ENCODE measurements around the gene COL12A1. TPM values are rescaled to one million over a fixed set of nuclear protein-coding genes. Genes with fewer than 3 reads are reported as not detected.

COL12A1 gene
- total RNA-seq, 4 donors from 2014 or later: 136 to 423 (median 275) TPM

DNA sequence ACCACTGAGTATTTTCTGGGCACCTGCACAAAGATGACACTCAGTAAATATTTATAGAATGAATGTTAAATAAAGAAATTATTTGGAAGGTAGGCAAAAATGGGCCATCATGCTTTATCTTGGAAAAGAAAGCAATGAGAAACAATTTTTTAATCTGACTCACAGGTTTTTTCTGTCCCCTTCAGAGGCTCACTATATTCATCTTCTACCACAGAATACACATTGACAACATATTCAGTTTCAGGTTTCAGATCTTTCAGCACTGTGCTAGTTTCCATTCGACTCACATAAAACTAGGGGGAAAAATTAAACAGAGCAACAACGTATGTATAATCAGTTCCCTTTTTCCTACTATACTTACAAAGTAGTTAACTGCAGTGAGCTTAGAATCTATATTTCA, 58.3 kb downstream of the COL12A1 start:
- H3K4me3 ChIP-seq: no peak overlapping the region
- no peak for DNase-seq
- intact Hi-C loops (cut with DNase I; ENCODE audit: low total_unique reads): no loop called here
- H3K4me1 ChIP-seq: no peaks in the 10 kb centered on the region
- H3K27me3 ChIP-seq: no peaks in the 10 kb centered on the region
- H3K27ac ChIP-seq: no peak overlapping the region
- H3K36me3 ChIP-seq: no peaks in the 10 kb centered on the region
- no peaks in the 10 kb centered on the region for H3K9me3 ChIP-seq
- TF ChIP-seq CTCF (IDR thresholded peaks at IDR 0.05): no peak
- TF ChIP-seq POLR2A (IDR thresholded peaks at IDR 0.05): no peak

- no peaks in the 10 kb centered on the region for H3K27me3 ChIP-seq
- H3K36me3 ChIP-seq: no peaks in the 10 kb centered on the region
- intact Hi-C loops (cut with DNase I; ENCODE audit: low total_unique reads): no loop called here
Measured at GRCh38 chr6:75145976-75146375, 59.9 kb downstream of the COL12A1 start.

DNA sequence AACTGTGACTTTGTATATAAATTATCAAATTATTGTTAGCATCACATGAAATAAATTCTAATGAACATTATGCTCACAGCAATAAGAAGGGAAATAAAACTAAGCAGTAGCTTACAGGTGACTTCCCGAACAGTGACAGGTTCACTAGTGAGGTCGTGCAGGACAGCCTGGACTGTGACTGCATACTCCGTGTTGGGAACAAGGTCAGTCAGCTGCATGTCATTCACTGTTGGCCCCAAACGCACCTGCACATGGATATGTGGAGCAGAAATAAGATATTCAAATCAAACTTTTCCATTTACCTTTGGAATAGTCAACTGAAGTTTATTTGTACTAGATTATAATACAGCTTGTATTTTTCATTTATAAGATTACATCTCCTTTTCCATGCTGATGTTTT, 60.6 kb downstream of the COL12A1 start:
- Histone ChIP-seq H3K4me3 (no peak overlapping the region), H3K4me1 (no peaks in the 10 kb centered on the region), H3K27me3 (no peaks in the 10 kb centered on the region), H3K9me3 (no peaks in the 10 kb centered on the region), H3K27ac (no peak overlapping the region), H3K36me3 (no peaks in the 10 kb centered on the region)
- TF ChIP-seq CTCF (IDR thresholded peaks at IDR 0.05) (no peak), POLR2A (IDR thresholded peaks at IDR 0.05) (no peak)
- DNase-seq: no peak
- intact Hi-C loops (cut with DNase I; ENCODE audit: low total_unique reads): no loop called here

More at GRCh38 chr6:75145976-75146375, 59.9 kb downstream of the COL12A1 start:
- Histone ChIP-seq H3K27ac (no peak overlapping the region), H3K4me1 (no peaks in the 10 kb centered on the region), H3K9me3 (no peaks in the 10 kb centered on the region), H3K4me3 (no peak overlapping the region)
- no peak for DNase-seq
- TF ChIP-seq CTCF (IDR thresholded peaks at IDR 0.05) (no peak), POLR2A (IDR thresholded peaks at IDR 0.05) (no peak)

GRCh38 chr6:75144386-75144785, 61.5 kb downstream of the COL12A1 start:
- DNase-seq: no peak
- Histone ChIP-seq H3K36me3 (no peaks in the 10 kb centered on the region), H3K9me3 (no peaks in the 10 kb centered on the region), H3K4me3 (no peak overlapping the region), H3K27me3 (no peaks in the 10 kb centered on the region), H3K4me1 (no peaks in the 10 kb centered on the region), H3K27ac (no peak overlapping the region)
- TF ChIP-seq CTCF (IDR thresholded peaks at IDR 0.05) (no peak), POLR2A (IDR thresholded peaks at IDR 0.05) (no peak)
- intact Hi-C loops (cut with DNase I; ENCODE audit: low total_unique reads): no loop called here

DNA sequence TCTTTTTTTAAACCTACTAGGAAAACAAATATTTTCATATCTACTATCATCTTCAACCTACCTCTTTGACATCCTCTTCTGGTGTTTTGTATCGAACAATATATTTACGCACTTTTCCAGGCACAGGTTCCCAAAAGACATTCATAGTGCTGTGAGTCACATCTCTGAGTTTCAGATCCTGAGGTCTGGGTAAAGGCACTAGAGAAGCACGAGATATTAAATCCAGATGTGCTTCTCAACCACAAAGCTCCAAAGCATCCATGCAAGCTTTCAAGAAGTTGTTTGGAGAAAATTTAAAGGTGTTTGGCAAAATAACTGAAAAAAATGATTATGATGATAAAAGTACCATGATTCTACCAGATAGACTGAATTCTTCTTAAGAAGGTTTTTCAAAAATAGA, 62.7 kb downstream of the COL12A1 start:
- Histone ChIP-seq H3K4me1 (no peaks in the 10 kb centered on the region), H3K4me3 (no peak overlapping the region), H3K9me3 (no peaks in the 10 kb centered on the region), H3K27me3 (no peaks in the 10 kb centered on the region), H3K36me3 (no peaks in the 10 kb centered on the region), H3K27ac (peak overlapping the region; percentile 46 to 61)
- TF ChIP-seq POLR2A (IDR thresholded peaks at IDR 0.05): no peak
- no peak for TF ChIP-seq CTCF (IDR thresholded peaks at IDR 0.05)
- DNase-seq: no peak
- intact Hi-C loops (cut with DNase I; ENCODE audit: low total_unique reads): no loop called here
